Measurements from ENCODE around the gene CLPSL2. TPM values are rescaled to one million over a fixed set of nuclear protein-coding genes. Genes with fewer than 3 reads are reported as not detected.

Gene CLPSL2
- total and polyA plus RNA-seq, 10 of the 15 experiments (the other 5 are each of a cell fraction or from before 2014, with no cell fraction given) = 0.32 to 1.3 TPM; not detected in 8

DNA sequence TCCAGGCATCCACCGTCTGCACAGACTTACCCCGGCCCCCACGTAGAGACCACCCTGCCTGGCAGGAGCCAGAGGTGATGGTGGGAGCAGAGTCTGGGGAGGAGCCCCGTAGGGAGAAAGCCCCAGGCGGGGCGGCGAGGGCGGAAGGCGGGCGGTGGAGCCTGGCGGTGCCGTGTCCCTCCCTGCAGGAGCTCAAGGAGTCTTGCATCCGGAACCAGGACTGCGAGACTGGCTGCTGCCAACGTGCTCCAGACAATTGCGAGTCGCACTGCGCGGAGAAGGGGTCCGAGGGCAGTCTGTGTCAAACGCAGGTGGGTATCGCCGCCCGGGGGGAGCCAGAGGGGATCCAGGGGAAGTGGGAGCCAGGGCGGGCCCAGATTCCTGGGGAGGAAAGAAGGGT lies 10.4 kb downstream of the CLPSL2 start:
- H3K9ac ChIP-seq (ENCODE audit: control insufficient read depth, insufficient read depth, low read length) = no peak overlapping the region

More for the DNA sequence above, 10.4 kb downstream of the CLPSL2 start:
- Histone ChIP-seq H3K27me3 (replicated peaks in 1 of 2; ENCODE audit: control insufficient read depth in 2 of 2, insufficient read depth in 2 of 2, low read length in 1 of 2) (peaks cover 1 to 4% of the 10 kb centered on the region in 2 experiments), H2AFZ (ENCODE audit: control insufficient read depth, low read depth, low read length) (no peak overlapping the region), H4K20me1 (ENCODE audit: control insufficient read depth, insufficient read depth) (no peaks in the 10 kb centered on the region), H3K79me2 (ENCODE audit: control insufficient read depth, insufficient read depth, low read length) (no peaks in the 10 kb centered on the region), H3K9me3 (replicated peaks; ENCODE audit: control insufficient read depth, insufficient read depth, low read length) (no peaks in the 10 kb centered on the region), H3K36me3 (ENCODE audit: control insufficient read depth in 2 of 2, insufficient read depth in 2 of 2, low read length in 1 of 2) (no peaks in the 10 kb centered on the region), H3K4me2 (ENCODE audit: control insufficient read depth, insufficient read depth) (no peak overlapping the region; the same call in 1 of the 2 replicates), H3K27ac (ENCODE audit: control insufficient read depth, insufficient read depth) (no peak overlapping the region), H3K4me3 (no peak overlapping the region), H3K4me1 (ENCODE audit: control insufficient read depth, insufficient read depth, low read length) (no peaks in the 10 kb centered on the region)
- no peak for FAIRE-seq
- WGBS (ENCODE audit: insufficient coverage, insufficient replicate concordance, low lambda C conversion rate, missing lambda C conversion rate) = 55% methylated on average over 24 of the region's 25 CpGs
- ChIA-PET POLR2A (no interaction called here), CTCF (interaction anchor here (0.6 to 1.0 kb wide), 2 partner anchors 11 to 30 kb away, joined by 3 to 4 read pairs; no protein-coding TSS in a partner anchor), SMC1A (ENCODE audit: uncharacterized antibody, unreplicated experiment) (no interaction called here), RAD21 (ENCODE audit: unreplicated experiment) (interaction anchor here (1.6 kb wide), 1 partner anchor 12 kb away, joined by 6 read pairs; no protein-coding TSS in a partner anchor)
- BruUV-seq (replicated peaks) = no TSS peak
- TF ChIP-seq ATF7 (IDR thresholded peaks at IDR 0.05; ENCODE audit: low read depth) = no peak
- TF ChIP-seq BHLHE40 (IDR thresholded peaks at IDR 0.05; ENCODE audit: borderline replicate concordance in 1 of 2, low read depth in 2 of 2, low read length in 1 of 2) = no peak
- TF ChIP-seq ZZZ3 (IDR thresholded peaks at IDR 0.05; ENCODE audit: control insufficient read depth, insufficient read length, low read depth) = no peak
- TF ChIP-seq, protein P1, sequence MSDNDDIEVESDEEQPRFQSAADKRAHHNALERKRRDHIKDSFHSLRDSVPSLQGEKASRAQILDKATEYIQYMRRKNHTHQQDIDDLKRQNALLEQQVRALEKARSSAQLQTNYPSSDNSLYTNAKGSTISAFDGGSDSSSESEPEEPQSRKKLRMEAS (IDR thresholded peaks at IDR 0.05; ENCODE audit: low read depth, low read length) = no peak
- TF ChIP-seq, protein P2, sequence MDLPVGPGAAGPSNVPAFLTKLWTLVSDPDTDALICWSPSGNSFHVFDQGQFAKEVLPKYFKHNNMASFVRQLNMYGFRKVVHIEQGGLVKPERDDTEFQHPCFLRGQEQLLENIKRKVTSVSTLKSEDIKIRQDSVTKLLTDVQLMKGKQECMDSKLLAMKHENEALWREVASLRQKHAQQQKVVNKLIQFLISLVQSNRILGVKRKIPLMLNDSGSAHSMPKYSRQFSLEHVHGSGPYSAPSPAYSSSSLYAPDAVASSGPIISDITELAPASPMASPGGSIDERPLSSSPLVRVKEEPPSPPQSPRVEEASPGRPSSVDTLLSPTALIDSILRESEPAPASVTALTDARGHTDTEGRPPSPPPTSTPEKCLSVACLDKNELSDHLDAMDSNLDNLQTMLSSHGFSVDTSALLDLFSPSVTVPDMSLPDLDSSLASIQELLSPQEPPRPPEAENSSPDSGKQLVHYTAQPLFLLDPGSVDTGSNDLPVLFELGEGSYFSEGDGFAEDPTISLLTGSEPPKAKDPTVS (IDR thresholded peaks at IDR 0.05; ENCODE audit: low read depth, low read length) = no peak
- no peak for TF ChIP-seq YY1 (IDR thresholded peaks at IDR 0.05; ENCODE audit: low read depth, low read length)
- no peak for TF ChIP-seq KLF5 (IDR thresholded peaks at IDR 0.05; ENCODE audit: partially characterized antibody)
- TF ChIP-seq CREM (IDR thresholded peaks at IDR 0.05; ENCODE audit: low read depth) = no peak
- no peak for TF ChIP-seq RAD21 (IDR thresholded peaks at IDR 0.05; ENCODE audit: insufficient read depth, low read depth, low read length)
- TF ChIP-seq ZNF622 (IDR thresholded peaks at IDR 0.05) = no peak
- TF ChIP-seq, protein P3, sequence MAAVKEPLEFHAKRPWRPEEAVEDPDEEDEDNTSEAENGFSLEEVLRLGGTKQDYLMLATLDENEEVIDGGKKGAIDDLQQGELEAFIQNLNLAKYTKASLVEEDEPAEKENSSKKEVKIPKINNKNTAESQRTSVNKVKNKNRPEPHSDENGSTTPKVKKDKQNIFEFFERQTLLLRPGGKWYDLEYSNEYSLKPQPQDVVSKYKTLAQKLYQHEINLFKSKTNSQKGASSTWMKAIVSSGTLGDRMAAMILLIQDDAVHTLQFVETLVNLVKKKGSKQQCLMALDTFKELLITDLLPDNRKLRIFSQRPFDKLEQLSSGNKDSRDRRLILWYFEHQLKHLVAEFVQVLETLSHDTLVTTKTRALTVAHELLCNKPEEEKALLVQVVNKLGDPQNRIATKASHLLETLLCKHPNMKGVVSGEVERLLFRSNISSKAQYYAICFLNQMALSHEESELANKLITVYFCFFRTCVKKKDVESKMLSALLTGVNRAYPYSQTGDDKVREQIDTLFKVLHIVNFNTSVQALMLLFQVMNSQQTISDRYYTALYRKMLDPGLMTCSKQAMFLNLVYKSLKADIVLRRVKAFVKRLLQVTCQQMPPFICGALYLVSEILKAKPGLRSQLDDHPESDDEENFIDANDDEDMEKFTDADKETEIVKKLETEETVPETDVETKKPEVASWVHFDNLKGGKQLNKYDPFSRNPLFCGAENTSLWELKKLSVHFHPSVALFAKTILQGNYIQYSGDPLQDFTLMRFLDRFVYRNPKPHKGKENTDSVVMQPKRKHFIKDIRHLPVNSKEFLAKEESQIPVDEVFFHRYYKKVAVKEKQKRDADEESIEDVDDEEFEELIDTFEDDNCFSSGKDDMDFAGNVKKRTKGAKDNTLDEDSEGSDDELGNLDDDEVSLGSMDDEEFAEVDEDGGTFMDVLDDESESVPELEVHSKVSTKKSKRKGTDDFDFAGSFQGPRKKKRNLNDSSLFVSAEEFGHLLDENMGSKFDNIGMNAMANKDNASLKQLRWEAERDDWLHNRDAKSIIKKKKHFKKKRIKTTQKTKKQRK (IDR thresholded peaks at IDR 0.05; ENCODE audit: low read depth, low read length) = no peak
- TF ChIP-seq NRF1 (conservative IDR thresholded peaks at IDR 0.05; ENCODE audit: low read depth, low read length) = no peak
- no peak for TF ChIP-seq SUPT20H (IDR thresholded peaks at IDR 0.05; ENCODE audit: borderline replicate concordance, control insufficient read depth, low read depth, low read length)
- TF ChIP-seq, protein P4, sequence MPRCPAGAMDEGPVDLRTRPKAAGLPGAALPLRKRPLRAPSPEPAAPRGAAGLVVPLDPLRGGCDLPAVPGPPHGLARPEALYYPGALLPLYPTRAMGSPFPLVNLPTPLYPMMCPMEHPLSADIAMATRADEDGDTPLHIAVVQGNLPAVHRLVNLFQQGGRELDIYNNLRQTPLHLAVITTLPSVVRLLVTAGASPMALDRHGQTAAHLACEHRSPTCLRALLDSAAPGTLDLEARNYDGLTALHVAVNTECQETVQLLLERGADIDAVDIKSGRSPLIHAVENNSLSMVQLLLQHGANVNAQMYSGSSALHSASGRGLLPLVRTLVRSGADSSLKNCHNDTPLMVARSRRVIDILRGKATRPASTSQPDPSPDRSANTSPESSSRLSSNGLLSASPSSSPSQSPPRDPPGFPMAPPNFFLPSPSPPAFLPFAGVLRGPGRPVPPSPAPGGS (IDR thresholded peaks at IDR 0.05; ENCODE audit: borderline replicate concordance, insufficient read depth, low read depth, low read length, poor library complexity, severe bottlenecking) = no peak
- TF ChIP-seq SIX5 (IDR thresholded peaks at IDR 0.05; ENCODE audit: low read depth, low read length, severe bottlenecking) = no peak
- no peak for TF ChIP-seq PML (IDR thresholded peaks at IDR 0.05; ENCODE audit: low read length)
- TF ChIP-seq EGR1 (IDR thresholded peaks at IDR 0.05; ENCODE audit: borderline replicate concordance in 1 of 2, low read depth in 2 of 2, low read length in 2 of 2) = no peak
- no peak for TF ChIP-seq IKZF2 (IDR thresholded peaks at IDR 0.05)
- ATAC-seq = no peak
- intact Hi-C loops (cut with micrococcal nuclease; ENCODE audit: unreplicated experiment) (loop anchor here (1.0 kb wide), 1 partner anchor 11 kb away; no protein-coding TSS in a partner anchor), in situ Hi-C loops (cut with MboI) (no loop called here)
- no peak for DNase-seq (ENCODE audit: low read depth, low spot score)
